H1 (cell line): ENCODE measurements around the gene PDZD4. TPM values are rescaled to one million over a fixed set of nuclear protein-coding genes. Genes with fewer than 3 reads are reported as not detected.

Source experiments
- CEBPB ChIP-seq: IDR thresholded peaks from 2 replicates; pipeline ENCODE4 v1.6.1; 2012; ENCODE audit warnings: low read depth, low read length
- FOSL1 ChIP-seq: IDR thresholded peaks from 2 replicates; pipeline ENCODE4 v1.6.1; 2011; ENCODE audit warnings: mild to moderate bottlenecking, low read depth, low read length, moderate library complexity; ENCODE audit not compliant: insufficient read depth
- JUND ChIP-seq: IDR thresholded peaks from 2 replicates; pipeline ENCODE4 v1.6.1; 2011; ENCODE audit warnings: mild to moderate bottlenecking, improper control_type of control experiment, low read length
- KDM4A ChIP-seq: IDR thresholded peaks from one replicate; pipeline ENCODE4 v1.7.1; 2012; ENCODE audit warnings: low read depth, mild to moderate bottlenecking, moderate library complexity, low read length, inconsistent platforms; ENCODE audit not compliant: severe bottlenecking
- POLR2AphosphoS5 ChIP-seq: IDR thresholded peaks from 2 replicates; pipeline ENCODE4 v1.6.1; 2011; ENCODE audit warnings: low read depth, low read length
- RFX5 ChIP-seq: IDR thresholded peaks from 2 replicates; pipeline ENCODE4 v1.6.1; 2011; ENCODE audit warnings: low read depth, low read length, improper control_type of control experiment, borderline replicate concordance
- SAP30 ChIP-seq: fragments of 300-600 bp; sonication (generic); IDR thresholded peaks from 2 replicates; pipeline ENCODE4 v1.7.1; 2012; ENCODE audit warnings: low read length, moderate library complexity, mild to moderate bottlenecking, inconsistent platforms; ENCODE audit not compliant: insufficient read depth, insufficient replicate concordance
- TAF1 ChIP-seq: IDR thresholded peaks from 2 replicates; pipeline ENCODE4 v1.6.1; 2011; ENCODE audit warnings: mild to moderate bottlenecking, low read depth, low read length
- polyA plus RNA-seq, 7 experiments: library from polyadenylated mRNA; depleted of rRNA in 3 of 7; stranded (reverse) in 5 of 7; unstranded in 2 of 7; fragments of >200 nt in 5 of 7; fragments of 200-250 nt in 2 of 7; gene quantifications; 1 replicate in 5 of 7; 2 replicates in 1 of 7; 4 replicates in 1 of 7; pipeline versions ENCODE4 v1.2.1 to v1.2.3, GENCODE V29; 2011 to 2013; ENCODE audit warnings: missing spikeins in 2 of 7, mixed read lengths in 2 of 7
- total RNA-seq: library from RNA; stranded (reverse); fragmentation: NEBNext Ultra II Directional; extraction: Animal tissue kit (Norgen Biotek cat#: 25700); gene quantifications from 2 replicates; pipeline ENCODE4 v1.2.1, GENCODE V29; 2021
- TF ChIP-seq, protein P1 (sequence below), 3 experiments: IDR thresholded peaks; 1 replicate in 2 of 3; 2 replicates in 1 of 3; pipeline versions ENCODE4 v1.5.1 to v1.6.1; 2011; ENCODE audit warnings: low read length in 3 of 3, mild to moderate bottlenecking in 3 of 3, inconsistent platforms in 2 of 3, low read depth in 1 of 3, moderate library complexity in 1 of 3; ENCODE audit not compliant: insufficient read depth in 1 of 3; ENCODE audit errors: control extremely low read depth in 1 of 3

Gene PDZD4
- total and polyA plus RNA-seq, 2 of the 8 experiments (the other 6 are each of a cell fraction or from before 2014, with no cell fraction given) = 45.8 to 169 TPM

DNA sequence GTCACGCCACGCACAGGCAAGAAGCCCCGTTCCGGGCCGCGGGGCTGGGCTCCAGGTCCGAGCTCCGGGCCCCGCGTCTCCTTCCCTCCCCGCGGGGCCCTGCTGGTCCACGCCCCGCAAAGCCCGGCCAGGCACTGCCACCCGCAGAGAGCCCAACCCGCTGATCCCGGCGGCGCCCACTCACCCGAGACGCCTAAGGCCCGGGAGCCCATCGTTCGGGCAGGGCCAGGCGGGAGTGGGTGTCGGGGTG, 870 bp downstream of the PDZD4 start (continued):
- TF ChIP-seq, protein P1, sequence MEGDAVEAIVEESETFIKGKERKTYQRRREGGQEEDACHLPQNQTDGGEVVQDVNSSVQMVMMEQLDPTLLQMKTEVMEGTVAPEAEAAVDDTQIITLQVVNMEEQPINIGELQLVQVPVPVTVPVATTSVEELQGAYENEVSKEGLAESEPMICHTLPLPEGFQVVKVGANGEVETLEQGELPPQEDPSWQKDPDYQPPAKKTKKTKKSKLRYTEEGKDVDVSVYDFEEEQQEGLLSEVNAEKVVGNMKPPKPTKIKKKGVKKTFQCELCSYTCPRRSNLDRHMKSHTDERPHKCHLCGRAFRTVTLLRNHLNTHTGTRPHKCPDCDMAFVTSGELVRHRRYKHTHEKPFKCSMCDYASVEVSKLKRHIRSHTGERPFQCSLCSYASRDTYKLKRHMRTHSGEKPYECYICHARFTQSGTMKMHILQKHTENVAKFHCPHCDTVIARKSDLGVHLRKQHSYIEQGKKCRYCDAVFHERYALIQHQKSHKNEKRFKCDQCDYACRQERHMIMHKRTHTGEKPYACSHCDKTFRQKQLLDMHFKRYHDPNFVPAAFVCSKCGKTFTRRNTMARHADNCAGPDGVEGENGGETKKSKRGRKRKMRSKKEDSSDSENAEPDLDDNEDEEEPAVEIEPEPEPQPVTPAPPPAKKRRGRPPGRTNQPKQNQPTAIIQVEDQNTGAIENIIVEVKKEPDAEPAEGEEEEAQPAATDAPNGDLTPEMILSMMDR (IDR thresholded peaks at IDR 0.05; ENCODE audit: control extremely low read depth in 1 of 3, insufficient read depth in 1 of 3, low read depth in 1 of 3, low read length in 3 of 3) = no peak
- no peak for TF ChIP-seq KDM4A
- TF ChIP-seq JUND = no peak
- no peak for TF ChIP-seq CEBPB
- TF ChIP-seq RFX5 = no peak
- no peak for TF ChIP-seq FOSL1
- no peak for TF ChIP-seq TAF1
- TF ChIP-seq SAP30 = no peak
- TF ChIP-seq POLR2AphosphoS5 = no peak
